SK-N-MC (cell line): ENCODE measurements around the gene RUVBL2.

Experiments used
- DNase-seq: peaks from one replicate; pipeline ENCODE4 v3.0.0-alpha.2; 2011; ENCODE audit warnings: low read depth, low spot score
- H3K27ac ChIP-seq: fragments of 200-600 bp; sonication (generic); 2 replicates; pipeline ENCODE4 v1.5.1; 2016; ENCODE audit warnings: mixed run types
- H3K36me3 ChIP-seq: fragments of 200-600 bp; sonication (generic); 2 replicates; pipeline ENCODE4 v1.6.1; 2017; ENCODE audit warnings: antibody characterized with exemption, low read length, mixed read lengths; ENCODE audit not compliant: insufficient read depth
- H3K4me3 ChIP-seq: fragments of 200-600 bp; sonication (generic); 2 replicates; pipeline ENCODE4 v1.5.1; 2016
- H3K9ac ChIP-seq: fragments of 200-600 bp; sonication (generic); 2 replicates; pipeline ENCODE4 v1.8.0; 2017; ENCODE audit warnings: mixed run types, mixed read lengths; ENCODE audit not compliant: insufficient read length
- H3K9me3 ChIP-seq: fragments of 200-600 bp; sonication (generic); 2 replicates; pipeline ENCODE4 v1.6.1; 2017; ENCODE audit warnings: low read depth, mild to moderate bottlenecking, antibody characterized with exemption, low read length, moderate library complexity, mixed read lengths
- EZH2 ChIP-seq: fragments of 200-600 bp; sonication (generic); IDR thresholded peaks from one replicate; pipeline ENCODE4 v1.6.1; 2017; ENCODE audit warnings: antibody characterized with exemption
- FOXP2 ChIP-seq: optimal IDR thresholded peaks from 2 replicates; pipeline ENCODE3; 2011; ENCODE audit warnings: mild to moderate bottlenecking, moderate library complexity; ENCODE audit not compliant: insufficient read depth; ENCODE audit errors: extremely low read length, control extremely low read depth
- POLR2AphosphoS5 ChIP-seq: IDR thresholded peaks from 2 replicates; pipeline ENCODE4 v1.6.1; 2012; ENCODE audit warnings: mild to moderate bottlenecking, low read depth, low read length, borderline replicate concordance

The RUVBL2 gene

GRCh38 chr19:48993175-48994034 is at the start of gene RUVBL2, which contains the start of gene GYS1:
Gene RUVBL2 (plus strand): TSS chr19:48993887. CDS start chr19:48993912, 25 bp downstream.
Gene GYS1 (minus strand): TSS chr19:48993309. CDS start chr19:48993112, 197 bp downstream.
- H3K27ac ChIP-seq: peak within 1 kb of the TSS; percentile 85
- TF ChIP-seq POLR2AphosphoS5 (peak; percentile 97), EZH2 (no peak), FOXP2 (peak; percentile 81)

GRCh38 chr19:48945415-48945814 is 48.3 kb upstream of the RUVBL2 start:
- Histone ChIP-seq H3K36me3 (no peaks in the 10 kb centered on the region), H3K4me3 (no peak overlapping the region), H3K27ac (no peak overlapping the region), H3K9ac (no peak overlapping the region), H3K9me3 (no peaks in the 10 kb centered on the region)
- no peak for DNase-seq
- TF ChIP-seq FOXP2 (no peak), POLR2AphosphoS5 (no peak), EZH2 (no peak)

More at GRCh38 chr19:48993175-48994034, at the start of gene RUVBL2, which contains the start of gene GYS1:
- Histone ChIP-seq H3K9me3 (no peaks in the 10 kb centered on the region), H3K9ac (peak within 1 kb of the TSS; percentile 90), H3K36me3 (peaks cover 6% of the 10 kb centered on the region; the same call in 1 of the 2 replicates), H3K4me3 (peak within 1 kb of the TSS; percentile 95)
- peak; percentile 95 for DNase-seq

GRCh38 chr19:48945817-48946216 is 47.9 kb upstream of the RUVBL2 start:
- no peak for TF ChIP-seq FOXP2
- TF ChIP-seq EZH2: no peak
- no peak for TF ChIP-seq POLR2AphosphoS5
- no peak overlapping the region for H3K9ac ChIP-seq
- H3K9me3 ChIP-seq: no peaks in the 10 kb centered on the region
- DNase-seq: no peak
- H3K4me3 ChIP-seq: no peak overlapping the region
- no peak overlapping the region for H3K27ac ChIP-seq
- H3K36me3 ChIP-seq: no peaks in the 10 kb centered on the region

GRCh38 chr19:48946463-48947257 is 47.0 kb upstream of the RUVBL2 start:
- H3K9ac ChIP-seq: no peak overlapping the region
- no peak for DNase-seq
- no peak overlapping the region for H3K27ac ChIP-seq
- no peaks in the 10 kb centered on the region for H3K9me3 ChIP-seq
- TF ChIP-seq EZH2 (no peak), POLR2AphosphoS5 (no peak)
- H3K4me3 ChIP-seq: no peak overlapping the region
- H3K36me3 ChIP-seq: no peaks in the 10 kb centered on the region

GRCh38 chr19:48947258-48947542 is 46.5 kb upstream of the RUVBL2 start:
- TF ChIP-seq EZH2 (no peak), POLR2AphosphoS5 (no peak), FOXP2 (no peak)
- Histone ChIP-seq H3K27ac (no peak overlapping the region), H3K9ac (no peak overlapping the region), H3K9me3 (no peaks in the 10 kb centered on the region), H3K36me3 (no peaks in the 10 kb centered on the region), H3K4me3 (no peak overlapping the region)
- DNase-seq: no peak

GRCh38 chr19:48950159-48950558 is 43.5 kb upstream of the RUVBL2 start:
- H3K9me3 ChIP-seq: no peaks in the 10 kb centered on the region
- no peaks in the 10 kb centered on the region for H3K36me3 ChIP-seq
- TF ChIP-seq FOXP2 (no peak), POLR2AphosphoS5 (no peak), EZH2 (no peak)
- no peak overlapping the region for H3K4me3 ChIP-seq
- no peak overlapping the region for H3K27ac ChIP-seq
- no peak for DNase-seq
- no peak overlapping the region for H3K9ac ChIP-seq

GRCh38 chr19:48950830-48951519 is 42.7 kb upstream of the RUVBL2 start:
- no peak for TF ChIP-seq EZH2
- no peak for TF ChIP-seq POLR2AphosphoS5
- TF ChIP-seq FOXP2: no peak
- no peak for DNase-seq
- H3K9ac ChIP-seq: no peak overlapping the region
- no peaks in the 10 kb centered on the region for H3K9me3 ChIP-seq
- H3K4me3 ChIP-seq: no peak overlapping the region
- no peaks in the 10 kb centered on the region for H3K36me3 ChIP-seq
- H3K27ac ChIP-seq: no peak overlapping the region

- Histone ChIP-seq H3K27ac (no peak overlapping the region), H3K9ac (no peak overlapping the region)
These were observed 40.5 kb upstream of the RUVBL2 start for GRCh38 chr19:48953141-48953540.

More at GRCh38 chr19:48953141-48953540, 40.5 kb upstream of the RUVBL2 start:
- TF ChIP-seq EZH2 (no peak), FOXP2 (no peak), POLR2AphosphoS5 (no peak)
- H3K36me3 ChIP-seq: no peaks in the 10 kb centered on the region
- DNase-seq: no peak
- H3K9me3 ChIP-seq: no peaks in the 10 kb centered on the region
- H3K4me3 ChIP-seq: no peak overlapping the region
